ENCODE data around the gene SNRNP27.

SNRNP27 gene

GRCh38 chr2:69917852-69918251 is 24.1 kb downstream of the SNRNP27 start:
- no peak for FAIRE-seq

- FAIRE-seq, result no peak
Observed at GRCh38 chr2:69918401-69918800, 24.6 kb downstream of the SNRNP27 start.

GRCh38 chr2:69923116-69923515 is 29.4 kb downstream of the SNRNP27 start:
- FAIRE-seq, result no peak

GRCh38 chr2:69926849-69927515 is 33.2 kb downstream of the SNRNP27 start:
- no peak for FAIRE-seq

GRCh38 chr2:69931832-69932595 is 38.3 kb downstream of the SNRNP27 start:
- FAIRE-seq, result no peak

- no peak for FAIRE-seq
Observed at GRCh38 chr2:69932596-69932922, 38.8 kb downstream of the SNRNP27 start.

GRCh38 chr2:69933254-69933828 is 39.6 kb downstream of the SNRNP27 start:
- no peak for FAIRE-seq

- no peak for FAIRE-seq
Observed at GRCh38 chr2:69933839-69934613, 40.3 kb downstream of the SNRNP27 start.

GRCh38 chr2:69934614-69934908 is 40.8 kb downstream of the SNRNP27 start:
- FAIRE-seq, result no peak

GRCh38 chr2:69935011-69935410 is 41.3 kb downstream of the SNRNP27 start:
- FAIRE-seq, result no peak

GRCh38 chr2:69936906-69937305 is 43.1 kb downstream of the SNRNP27 start:
- no peak for FAIRE-seq

- FAIRE-seq, result no peak
Observed at GRCh38 chr2:69937968-69938367, 44.2 kb downstream of the SNRNP27 start.

GRCh38 chr2:69939722-69940121 is 46.0 kb downstream of the SNRNP27 start:
- no peak for FAIRE-seq

- no peak for FAIRE-seq
Observed at GRCh38 chr2:69940691-69941090, 46.9 kb downstream of the SNRNP27 start.

GRCh38 chr2:69943000-69943842 is 49.5 kb downstream of the SNRNP27 start:
- FAIRE-seq, result no peak

- FAIRE-seq, result no peak
Observed at GRCh38 chr2:69943843-69944525, 50.2 kb downstream of the SNRNP27 start.

- FAIRE-seq, result no peak
Observed at GRCh38 chr2:69944756-69945155, 51.0 kb downstream of the SNRNP27 start.

GRCh38 chr2:69945441-69945840 is 51.7 kb downstream of the SNRNP27 start:
- no peak for FAIRE-seq

- no peak for FAIRE-seq
Observed at GRCh38 chr2:69945941-69946340, 52.2 kb downstream of the SNRNP27 start.

- no peak for FAIRE-seq
Observed at GRCh38 chr2:69946351-69947324, 52.9 kb downstream of the SNRNP27 start.
